Loucy (cell line): ENCODE measurements around the gene SLC5A2.
A peak's percentile ranks its signal among the peaks of the same experiment; 100 is the strongest.

Experiments used
- H2AFZ ChIP-seq: fragments of 200-600 bp; sonication (generic); 2 replicates; pipeline ENCODE4 v1.6.0; 2016; ENCODE audit warnings: antibody characterized with exemption, mild to moderate bottlenecking, low read length, moderate library complexity
- H3F3A ChIP-seq: fragments of 200-600 bp; 2 replicates; pipeline ENCODE4 v1.6.0; 2016; ENCODE audit warnings: antibody characterized with exemption, low read depth, mild to moderate bottlenecking
- H3K27me3 ChIP-seq: fragments of 200-600 bp; sonication (generic); 2 replicates; pipeline ENCODE4 v1.6.1; 2014; ENCODE audit warnings: low read length, mild to moderate bottlenecking; ENCODE audit not compliant: insufficient read depth, poor library complexity, severe bottlenecking
- H3K36me3 ChIP-seq: fragments of 200-600 bp; sonication (generic); 2 replicates; pipeline ENCODE4 v1.6.1; 2016; ENCODE audit warnings: low read length; ENCODE audit not compliant: insufficient read depth
- H3K4me1 ChIP-seq: fragments of 200-600 bp; sonication (generic); 2 replicates; pipeline ENCODE4 v1.5.1; 2014; ENCODE audit warnings: low read length, mild to moderate bottlenecking; ENCODE audit not compliant: insufficient read depth, poor library complexity, severe bottlenecking
- H3K4me2 ChIP-seq: fragments of 200-600 bp; sonication (generic); 2 replicates; pipeline ENCODE4 v1.6.0; 2014; ENCODE audit warnings: antibody characterized with exemption, low read length, low read depth, mild to moderate bottlenecking; ENCODE audit not compliant: poor library complexity, severe bottlenecking
- H3K4me3 ChIP-seq: fragments of 200-600 bp; sonication (generic); 2 replicates; pipeline ENCODE4 v1.5.1; 2014; ENCODE audit warnings: low read length, mild to moderate bottlenecking, mixed read lengths; ENCODE audit not compliant: poor library complexity, severe bottlenecking
- H3K79me2 ChIP-seq: fragments of 200-600 bp; sonication (generic); 2 replicates; pipeline ENCODE4 v1.6.1; 2014; ENCODE audit warnings: low read length; ENCODE audit not compliant: insufficient read depth
- H3K9ac ChIP-seq: fragments of 200-600 bp; sonication (generic); 2 replicates; pipeline ENCODE4 v1.6.0; 2014; ENCODE audit warnings: mild to moderate bottlenecking, low read depth, low read length, moderate library complexity; ENCODE audit not compliant: poor library complexity, severe bottlenecking
- H3K9me2 ChIP-seq: fragments of 200-600 bp; sonication (generic); replicated peaks from 2 replicates; pipeline ENCODE4 v1.6.1; 2016; ENCODE audit warnings: low read depth, low read length, mixed read lengths
- H3K9me3 ChIP-seq: fragments of 200-600 bp; sonication (generic); 2 replicates; pipeline ENCODE4 v1.6.1; 2014; ENCODE audit warnings: mild to moderate bottlenecking, antibody characterized with exemption, low read length, low read depth; ENCODE audit not compliant: insufficient read depth
- H4K20me1 ChIP-seq: fragments of 200-600 bp; sonication (generic); 2 replicates; pipeline ENCODE4 v1.6.0; 2014; ENCODE audit warnings: antibody characterized with exemption, low read length, mild to moderate bottlenecking; ENCODE audit not compliant: insufficient read depth, poor library complexity, severe bottlenecking
- CTCF ChIP-seq: fragments of 200-600 bp; sonication (generic); conservative IDR thresholded peaks from 2 replicates; pipeline ENCODE4 v1.5.1; 2014; ENCODE audit warnings: mild to moderate bottlenecking, antibody characterized with exemption, low read length
- EZH2phosphoT487 ChIP-seq: fragments of 200-600 bp; IDR thresholded peaks from 2 replicates; pipeline ENCODE4 v1.6.1; 2018; ENCODE audit warnings: antibody characterized with exemption, mild to moderate bottlenecking, moderate library complexity, borderline replicate concordance

The SLC5A2 gene

DNA sequence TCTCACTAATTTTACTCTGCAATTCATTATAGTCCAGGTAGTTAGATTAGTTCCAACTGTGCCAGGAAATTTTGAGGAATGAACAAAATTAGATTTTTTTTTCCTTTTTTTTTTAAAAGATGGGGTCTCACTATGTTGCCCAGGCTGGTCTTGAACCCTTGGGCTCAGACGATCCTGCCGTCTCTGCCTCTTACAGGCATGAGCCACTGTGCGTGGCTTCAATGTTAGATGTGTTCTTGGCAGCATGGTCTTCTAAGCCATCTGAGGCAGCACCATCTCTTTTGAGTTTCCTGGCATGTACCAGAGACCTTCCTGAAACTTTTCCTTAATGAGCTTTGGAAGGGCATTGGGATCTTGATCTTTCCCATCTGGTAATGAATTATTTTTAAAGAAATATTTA, 42.2 kb downstream of the SLC5A2 start:
- Histone ChIP-seq H3K79me2 (no peaks in the 10 kb centered on the region), H3K4me3 (no peak overlapping the region), H4K20me1 (no peaks in the 10 kb centered on the region), H2AFZ (0 out of 2 replicates have a peak overlapping the region, but pooled peaks have one; percentile 46), H3K9me3 (no peaks in the 10 kb centered on the region), H3K9me2 (no peaks in the 10 kb centered on the region), H3K9ac (no peak overlapping the region), H3K4me1 (peaks cover 55% of the 10 kb centered on the region), H3K36me3 (no peaks in the 10 kb centered on the region), H3K4me2 (no peak overlapping the region), H3F3A (no peaks in the 10 kb centered on the region), H3K27me3 (no peaks in the 10 kb centered on the region)
- TF ChIP-seq CTCF (no peak), EZH2phosphoT487 (no peak)

GRCh38 chr16:31527734-31528274, 44.9 kb downstream of the SLC5A2 start, which contains the start of gene AHSP:
AHSP (plus strand) TSS chr16:31527900; CDS start chr16:31528140, 240 bp downstream.
- no peaks in the 10 kb centered on the region for H3K79me2 ChIP-seq
- H2AFZ ChIP-seq: peak within 1 kb of the TSS; percentile 44; the same call in 1 of the 2 replicates
- no peaks in the 10 kb centered on the region for H3F3A ChIP-seq
- peak within 1 kb of the TSS; percentile 28 for H3K4me2 ChIP-seq
- H4K20me1 ChIP-seq: no peaks in the 10 kb centered on the region
- H3K4me1 ChIP-seq: peaks cover 47% of the 10 kb centered on the region
- peak within 1 kb of the TSS; percentile 7 for H3K4me3 ChIP-seq
- H3K27me3 ChIP-seq: no peaks in the 10 kb centered on the region
- H3K9me2 ChIP-seq: no peaks in the 10 kb centered on the region
- no peak for TF ChIP-seq EZH2phosphoT487
- TF ChIP-seq CTCF: no peak
- no peaks in the 10 kb centered on the region for H3K9me3 ChIP-seq
- H3K9ac ChIP-seq: peak within 1 kb of the TSS; percentile 27
- no peaks in the 10 kb centered on the region for H3K36me3 ChIP-seq

DNA sequence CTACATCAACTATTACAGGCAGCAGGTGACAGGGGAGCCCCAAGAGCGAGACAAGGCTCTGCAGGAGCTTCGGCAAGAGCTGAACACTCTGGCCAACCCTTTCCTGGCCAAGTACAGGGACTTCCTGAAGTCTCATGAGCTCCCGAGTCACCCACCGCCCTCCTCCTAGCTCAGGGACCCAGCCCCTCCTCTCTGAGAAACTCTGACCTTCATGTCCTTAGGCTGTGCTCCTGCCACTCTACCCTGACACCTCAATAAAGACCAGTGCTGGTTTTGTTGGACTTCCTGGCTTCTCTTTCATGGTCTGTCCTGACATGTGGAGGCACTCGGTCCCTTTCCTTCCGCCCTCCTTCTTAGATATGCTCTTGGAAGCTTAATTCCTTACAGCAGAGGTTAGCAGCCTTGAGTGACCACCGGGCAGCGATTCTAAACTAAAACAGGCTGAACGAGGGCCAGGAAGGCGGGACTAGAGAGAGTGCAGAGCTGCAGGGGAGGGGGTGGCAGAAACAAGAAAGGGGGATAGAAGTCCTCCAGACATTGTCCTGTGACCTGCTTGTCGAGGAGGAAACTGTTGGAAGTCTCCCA, 45.7 kb downstream of the SLC5A2 start:
- Histone ChIP-seq H3F3A (no peaks in the 10 kb centered on the region), H3K9ac (peak overlapping the region; percentile 27), H3K4me2 (peak overlapping the region; percentile 28), H4K20me1 (no peaks in the 10 kb centered on the region), H3K4me1 (peaks cover 41% of the 10 kb centered on the region), H3K9me3 (no peaks in the 10 kb centered on the region), H3K27me3 (no peaks in the 10 kb centered on the region), H3K9me2 (no peaks in the 10 kb centered on the region), H2AFZ (peak overlapping the region; percentile 35; the same call in 1 of the 2 replicates), H3K4me3 (no peak overlapping the region), H3K36me3 (no peaks in the 10 kb centered on the region), H3K79me2 (no peaks in the 10 kb centered on the region)
- TF ChIP-seq EZH2phosphoT487 (no peak), CTCF (no peak)
